Endometrium (tissue), 2 donors: ENCODE data around the gene CTTNBP2.

ENCODE experiments used
- FAIRE-seq: peaks from 2 replicates; lab custom pipeline; 2012; peaks lifted over from hg19 to GRCh38; lab: Jason Lieb, UNC
- donor health status: control.
- donor health status: control.

Gene CTTNBP2

DNA sequence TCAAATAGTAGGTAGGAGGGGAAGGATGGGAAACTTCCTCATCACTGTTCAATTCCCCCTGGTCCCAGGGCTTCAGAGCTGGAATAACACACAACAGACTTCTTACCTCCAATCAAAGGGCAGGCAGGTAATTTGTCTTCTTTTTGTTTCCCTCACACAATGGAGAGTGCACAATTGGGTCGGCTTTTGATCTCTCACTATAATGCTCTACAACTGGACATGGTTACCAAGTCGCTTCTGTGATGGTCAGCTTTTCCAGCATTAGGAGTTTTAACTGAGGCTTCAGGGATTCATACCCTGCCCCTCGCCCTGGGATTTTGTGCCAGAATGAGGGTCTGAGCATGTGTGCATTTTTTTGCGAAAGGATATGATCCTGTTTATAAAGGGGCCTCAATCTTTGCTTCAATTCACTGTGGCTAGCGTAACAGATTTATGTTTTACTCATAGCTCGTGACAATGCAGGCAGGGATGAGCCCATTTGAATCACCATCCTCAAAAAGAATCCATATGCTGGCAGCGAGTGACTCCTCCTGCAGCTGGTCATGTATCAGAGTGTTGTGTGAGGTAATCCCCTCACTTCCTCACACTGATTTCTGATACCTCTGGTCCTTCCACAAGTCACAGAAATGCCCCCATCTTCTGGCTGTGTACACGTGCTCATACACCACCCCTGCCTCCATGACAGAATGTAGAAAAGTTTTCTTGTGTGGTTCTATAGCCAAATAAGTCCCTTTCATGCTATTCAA, 189.6 kb downstream of the CTTNBP2 start:
- FAIRE-seq = no peak

DNA sequence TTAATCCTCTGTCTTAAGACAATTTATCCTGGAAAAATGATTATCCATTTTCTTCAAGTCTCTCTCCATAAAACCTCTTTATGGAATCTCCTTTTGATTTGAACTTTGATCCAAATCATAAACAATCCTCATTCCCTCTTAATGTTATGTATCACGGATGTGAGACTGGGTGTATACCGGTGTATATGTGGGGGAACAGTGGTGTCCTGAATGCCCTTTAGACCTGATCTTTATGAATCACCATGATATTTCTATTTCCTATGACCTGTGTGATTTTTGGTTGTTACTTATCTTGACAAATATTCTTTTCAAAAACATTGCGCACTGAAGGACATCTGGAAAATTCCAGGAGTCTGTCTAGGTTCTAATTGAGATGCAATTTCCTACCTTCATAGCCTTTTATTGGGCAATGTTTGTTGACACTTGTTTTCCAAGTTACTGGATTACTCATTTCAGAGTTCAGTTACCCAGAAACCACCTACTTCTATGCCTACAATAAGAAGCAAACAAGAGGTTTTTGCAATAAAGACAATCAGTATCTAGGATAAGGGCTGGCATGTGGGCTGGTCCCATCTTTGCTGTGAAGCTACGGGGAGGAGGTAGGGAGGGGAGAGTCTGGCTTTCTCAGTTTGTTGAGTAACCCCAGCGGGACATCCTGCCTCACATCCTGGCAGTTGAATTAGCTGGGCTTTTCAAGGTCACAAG, 190.4 kb downstream of the CTTNBP2 start:
- FAIRE-seq = no peak

DNA sequence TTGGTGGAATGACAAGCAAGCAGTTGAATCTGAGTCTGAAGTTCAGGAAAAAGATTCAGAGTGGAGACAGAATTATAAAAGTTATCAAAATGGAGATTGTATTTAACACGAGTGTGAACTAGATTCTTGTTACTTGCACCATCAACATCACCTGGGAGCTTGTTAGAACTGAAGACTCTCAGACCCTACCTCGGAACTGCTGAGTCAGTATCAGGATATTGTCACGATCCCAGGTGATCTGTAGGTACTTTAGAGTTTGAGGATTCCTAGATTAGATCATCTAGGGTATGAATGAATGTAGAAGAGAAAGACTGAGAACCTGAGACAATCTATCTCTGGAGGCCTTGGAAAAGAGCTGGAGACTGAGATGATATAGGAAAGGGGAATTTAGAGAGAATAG, 194.1 kb downstream of the CTTNBP2 start:
- FAIRE-seq = no peak

DNA sequence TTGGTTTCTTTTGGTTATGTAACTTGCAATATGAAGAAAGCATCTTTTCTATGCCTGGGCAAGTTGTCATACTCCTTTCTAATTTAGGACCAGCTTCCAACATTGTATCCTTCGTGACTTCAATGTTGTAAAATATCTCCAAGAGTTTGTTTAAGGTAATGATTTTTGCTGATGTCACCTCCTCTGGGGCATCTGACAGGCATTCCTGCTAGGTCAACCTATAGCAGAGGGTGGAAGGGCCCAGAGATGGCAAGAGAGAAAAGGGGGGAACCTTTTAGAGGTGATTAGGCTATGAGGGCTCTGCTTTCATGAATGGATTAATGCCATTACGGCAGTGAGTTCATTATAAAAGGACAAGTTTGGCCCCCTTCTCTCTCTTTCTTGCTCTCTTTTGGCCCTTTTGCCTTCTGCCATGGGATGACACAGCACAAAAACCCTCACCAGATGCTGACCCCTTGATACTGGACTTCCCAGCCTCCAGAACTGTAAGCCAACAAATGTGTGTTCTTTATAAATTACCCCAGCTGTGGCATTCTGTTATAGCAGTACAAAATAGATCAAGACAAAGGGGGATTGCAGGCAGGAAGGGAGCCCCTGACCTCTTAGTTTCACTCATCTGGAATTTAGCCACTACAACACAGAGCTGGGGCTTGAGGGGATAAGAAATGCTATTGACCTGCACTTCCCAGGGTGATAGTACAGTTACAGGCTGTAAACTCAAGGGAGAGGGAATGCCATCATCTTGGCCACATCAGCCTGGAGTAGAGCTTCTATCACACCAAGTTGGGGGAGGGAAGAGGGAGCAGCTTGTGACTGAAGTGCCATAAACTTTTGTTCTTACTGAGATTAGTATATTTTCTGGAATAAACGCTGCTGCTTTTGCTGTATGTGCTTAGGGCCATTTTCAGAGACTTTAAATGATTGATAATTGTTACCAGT, 197.5 kb downstream of the CTTNBP2 start:
- no peak for FAIRE-seq

DNA sequence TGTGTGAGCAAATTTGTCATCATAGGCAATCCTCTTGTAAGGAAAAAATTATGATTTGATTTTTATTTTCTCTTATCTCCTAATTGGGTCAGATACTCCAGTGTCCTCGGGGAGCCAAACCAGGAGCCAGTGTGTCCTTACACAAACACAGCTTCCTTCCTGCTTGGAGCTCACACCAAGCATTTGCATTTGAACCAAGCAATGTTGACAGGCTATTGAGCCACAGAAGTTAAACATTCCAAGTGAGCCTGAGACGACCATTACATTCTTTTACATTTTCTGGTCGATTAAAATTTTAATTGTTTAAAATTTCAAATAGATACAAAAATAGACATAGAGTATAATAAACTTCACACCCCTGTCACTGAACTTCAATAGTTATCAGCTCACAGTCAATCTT, 198.6 kb downstream of the CTTNBP2 start:
- FAIRE-seq = no peak

DNA sequence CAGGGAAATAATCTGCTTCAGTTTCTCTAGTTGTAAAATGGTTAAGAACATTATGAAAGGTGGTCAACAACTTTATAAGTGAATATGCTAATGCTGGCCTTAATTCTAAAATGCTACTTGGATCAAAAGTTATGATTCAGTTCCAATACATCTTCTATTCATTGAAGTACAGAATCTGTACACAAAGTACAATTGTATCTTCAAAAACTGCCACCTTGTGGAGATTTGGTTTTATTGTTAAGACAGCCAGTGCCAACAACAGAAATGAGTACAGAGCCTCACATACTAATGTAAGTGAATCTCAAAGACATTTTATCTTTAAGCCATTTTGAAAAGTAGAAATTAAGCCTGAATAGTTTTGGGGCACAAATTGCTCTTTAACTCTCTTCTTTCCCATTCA, 199.4 kb downstream of the CTTNBP2 start:
- no peak for FAIRE-seq

DNA sequence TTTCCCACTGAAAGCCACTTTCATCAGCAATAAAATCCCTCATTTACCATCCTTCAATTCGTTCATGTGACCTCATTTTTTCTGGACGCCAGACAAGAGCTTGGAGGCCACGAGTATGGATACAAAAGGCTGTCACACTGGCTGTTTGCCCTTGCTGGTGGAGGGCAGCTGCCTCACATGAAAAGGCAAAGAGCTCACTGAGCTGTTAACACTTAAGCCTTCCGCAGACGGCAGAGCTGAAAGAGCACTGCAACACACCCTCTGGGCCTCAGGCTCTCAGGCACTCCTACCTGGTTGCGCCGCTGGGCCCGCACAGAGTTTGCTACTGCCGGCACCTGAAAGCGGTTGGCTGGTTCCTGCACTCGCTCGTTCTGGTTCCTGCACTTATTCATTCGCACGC, 199.9 kb downstream of the CTTNBP2 start:
- FAIRE-seq = no peak

DNA sequence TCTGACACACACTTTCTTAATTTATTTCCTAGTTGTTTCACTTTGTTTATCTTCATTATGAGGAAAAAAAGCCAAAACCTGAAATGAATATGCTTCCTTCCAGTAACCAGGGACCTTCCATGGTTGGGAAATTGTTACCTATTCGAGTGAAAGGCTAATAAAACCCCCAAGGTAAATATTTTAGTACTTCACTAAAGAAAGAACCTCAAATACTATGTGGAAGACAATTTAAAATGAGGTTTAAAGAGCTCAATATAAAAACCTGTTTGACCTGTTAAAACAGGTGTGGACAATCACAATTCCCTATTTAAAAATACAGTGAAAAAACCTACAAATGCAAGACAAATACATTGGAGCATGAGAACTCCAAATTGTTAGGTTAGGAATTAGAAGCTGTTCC, 200.8 kb downstream of the CTTNBP2 start:
- FAIRE-seq = no peak

DNA sequence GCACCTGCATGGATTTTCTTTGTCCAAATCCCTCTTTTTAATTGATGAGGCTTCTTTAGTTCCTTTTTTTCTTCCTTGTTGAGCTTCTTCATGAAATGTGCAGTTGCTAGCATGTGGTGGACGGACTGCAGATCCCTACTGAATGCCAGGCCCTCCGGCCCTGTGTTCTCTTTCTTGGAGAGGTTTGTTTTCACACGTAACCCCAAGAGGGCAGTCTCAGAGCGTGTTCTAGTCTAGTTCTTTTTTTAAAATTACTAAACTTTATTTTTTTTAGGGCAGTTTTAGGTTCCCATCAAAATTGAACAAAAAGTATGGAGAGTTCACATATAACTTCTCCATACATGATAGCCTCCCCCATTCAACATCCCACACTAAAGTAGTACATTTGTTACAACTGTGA, 203.4 kb downstream of the CTTNBP2 start:
- FAIRE-seq = no peak

DNA sequence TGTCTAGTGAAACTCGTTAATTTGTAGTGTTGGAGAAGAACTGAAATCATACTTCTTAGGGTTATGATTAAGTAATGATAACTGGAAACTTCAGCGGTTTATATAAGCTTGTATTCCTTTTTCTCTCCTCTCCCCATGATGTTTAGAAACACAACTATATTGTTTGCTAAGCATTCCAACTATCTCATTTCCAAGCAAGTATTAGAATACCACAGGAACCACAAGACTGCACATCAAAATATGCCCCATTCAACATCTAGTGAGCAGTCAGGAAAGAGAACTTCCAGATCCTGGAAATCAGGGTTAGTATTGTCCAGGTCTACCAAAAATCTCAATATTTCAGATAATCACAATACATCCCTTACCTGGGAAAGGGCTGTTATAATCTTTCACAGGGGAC, 205.8 kb downstream of the CTTNBP2 start:
- no peak for FAIRE-seq

DNA sequence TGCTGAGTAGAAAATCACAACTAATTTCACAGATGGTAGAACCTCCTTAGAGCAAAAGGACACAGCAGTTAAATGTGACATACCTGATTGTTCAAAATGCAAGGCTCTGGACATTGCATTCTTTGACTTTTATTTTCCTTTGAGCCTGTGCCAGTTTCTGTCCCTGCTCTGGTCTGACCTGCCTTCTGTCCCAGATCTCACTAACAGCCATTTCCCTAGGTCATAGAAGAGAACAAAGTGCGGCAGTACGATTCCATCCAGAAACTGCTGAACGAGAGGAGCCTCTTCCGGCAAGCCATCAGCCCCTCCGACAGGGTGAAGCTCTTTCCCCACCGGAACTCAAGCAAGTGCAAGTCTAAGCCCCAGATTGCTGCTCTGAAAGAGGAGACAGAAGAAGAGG, 206.6 kb downstream of the CTTNBP2 start:
- FAIRE-seq = no peak

DNA sequence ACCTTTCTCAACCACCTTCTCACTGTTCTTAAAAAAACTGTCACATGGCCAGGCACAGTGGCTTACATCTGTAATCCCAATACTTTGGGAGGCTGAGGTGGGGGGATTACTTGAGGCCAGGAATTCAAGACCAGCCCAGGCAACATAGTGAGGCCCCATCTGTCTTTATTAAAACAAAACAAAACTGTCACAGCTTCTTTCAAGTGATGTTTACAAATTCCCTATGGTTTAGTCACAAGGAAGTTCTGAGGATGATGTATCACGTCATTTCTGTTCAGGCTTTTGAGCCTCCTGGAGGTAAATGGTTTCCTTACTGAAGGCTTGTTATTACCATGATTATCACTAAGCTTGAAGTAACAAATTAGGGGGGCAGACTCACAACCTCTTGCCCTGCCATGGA, 207.2 kb downstream of the CTTNBP2 start:
- no peak for FAIRE-seq

DNA sequence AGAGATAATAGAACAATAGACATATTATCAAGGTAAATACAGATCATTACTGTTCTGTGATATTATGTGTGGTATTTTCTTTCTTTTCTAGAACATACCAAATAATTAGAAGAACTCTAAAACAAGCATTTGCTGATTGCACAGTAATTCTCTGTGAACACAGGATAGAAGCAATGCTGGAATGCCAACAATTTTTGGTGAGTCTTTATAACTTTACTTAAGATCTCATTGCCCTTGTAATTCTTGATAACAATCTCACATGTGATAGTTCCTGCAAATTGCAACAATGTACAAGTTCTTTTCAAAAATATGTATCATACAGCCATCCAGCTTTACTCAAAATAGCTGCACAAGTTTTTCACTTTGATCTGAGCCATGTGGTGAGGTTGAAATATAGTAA, 207.9 kb downstream of the CTTNBP2 start:
- FAIRE-seq = no peak

DNA sequence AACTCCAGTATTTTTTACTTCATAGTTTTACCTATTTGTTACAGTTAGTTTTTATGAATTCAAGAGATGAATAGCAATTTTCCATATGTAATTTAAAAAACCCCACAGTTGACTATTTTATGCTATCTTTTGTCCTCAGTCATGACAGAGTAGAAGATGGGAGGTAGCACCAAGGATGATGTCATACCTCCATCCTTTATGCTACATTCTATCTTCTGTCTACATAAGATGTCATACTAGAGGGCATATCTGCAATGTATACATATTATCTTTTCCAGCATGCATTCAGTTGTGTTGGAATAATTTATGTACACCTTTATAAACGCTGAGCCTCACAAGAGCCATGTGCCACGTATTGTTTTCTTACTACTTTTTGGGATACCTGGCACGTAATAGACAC, 209.2 kb downstream of the CTTNBP2 start:
- FAIRE-seq = no peak

DNA sequence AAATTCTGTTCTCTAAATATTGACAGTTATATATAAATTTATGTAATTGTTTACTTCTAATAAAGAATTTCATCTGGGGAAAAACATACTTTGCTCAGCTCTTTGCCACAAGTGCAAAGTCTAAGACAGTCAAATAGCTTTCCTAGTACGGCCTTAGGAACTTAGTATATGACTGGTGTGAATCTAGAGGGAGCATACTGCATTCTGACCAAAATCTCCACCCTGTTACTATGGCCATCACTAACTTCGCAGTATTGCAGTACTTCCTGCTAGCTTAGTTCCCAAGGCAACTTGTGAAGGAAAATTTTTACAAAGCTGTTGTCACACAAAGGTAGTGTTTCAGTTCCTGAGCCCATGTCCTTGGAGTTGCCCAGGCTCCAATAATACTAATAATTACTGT, 211.9 kb downstream of the CTTNBP2 start:
- no peak for FAIRE-seq
